Astrocyte (in vitro differentiated cells and primary cell): ENCODE measurements around the gene DYRK3. TPM values are rescaled to one million over a fixed set of nuclear protein-coding genes. Genes with fewer than 3 reads are reported as not detected.

Experiments
- DNase-seq: peaks from one replicate; pipeline ENCODE4 v3.0.0-alpha.2; 2010; ENCODE audit warnings: low read depth
- FAIRE-seq: peaks from 2 replicates; lab custom pipeline; 2011; peaks lifted over from hg19 to GRCh38; lab: Jason Lieb, UNC
- H2AFZ ChIP-seq: 2 replicates; pipeline ENCODE4 v1.6.0; 2012; ENCODE audit warnings: low read depth, low read length, inconsistent platforms
- H3K27ac ChIP-seq: 2 replicates; pipeline ENCODE4 v1.5.1; 2011; ENCODE audit warnings: low read depth, low read length, inconsistent platforms
- H3K27me3 ChIP-seq: 2 replicates; pipeline ENCODE4 v1.6.0; 2011; ENCODE audit warnings: low read length, inconsistent platforms; ENCODE audit not compliant: insufficient read depth
- H3K36me3 ChIP-seq: 2 replicates; pipeline ENCODE4 v1.5.1; 2011; ENCODE audit warnings: low read length, inconsistent platforms; ENCODE audit not compliant: insufficient read depth
- H3K4me1 ChIP-seq: 2 replicates; pipeline ENCODE4 v1.5.1; 2011; ENCODE audit warnings: low read length, inconsistent platforms; ENCODE audit not compliant: insufficient read depth
- H3K4me2 ChIP-seq: 2 replicates; pipeline ENCODE4 v1.6.0; 2012; ENCODE audit warnings: low read length, inconsistent platforms
- H3K4me3 ChIP-seq: 2 replicates; pipeline ENCODE4 v1.5.1; 2011; ENCODE audit warnings: low read depth, mild to moderate bottlenecking, low read length, inconsistent platforms; ENCODE audit not compliant: insufficient read depth
- H3K79me2 ChIP-seq: 2 replicates; pipeline ENCODE4 v1.6.0; 2012; ENCODE audit warnings: mild to moderate bottlenecking, low read length, inconsistent platforms; ENCODE audit not compliant: insufficient read depth
- H3K9ac ChIP-seq: 2 replicates; pipeline ENCODE4 v1.6.0; 2012; ENCODE audit warnings: mild to moderate bottlenecking, low read length, inconsistent platforms
- H3K9me3 ChIP-seq: 2 replicates; pipeline ENCODE4 v1.5.1; 2012; ENCODE audit warnings: low read depth, mild to moderate bottlenecking, low read length, inconsistent platforms; ENCODE audit not compliant: insufficient read depth
- H4K20me1 ChIP-seq: 2 replicates; pipeline ENCODE4 v1.6.0; 2012; ENCODE audit warnings: low read length, inconsistent platforms; ENCODE audit not compliant: insufficient read depth
- H3K27ac Mint-ChIP-seq: one replicate; pipeline ENCODE4 v1.8.0; 2021; ENCODE audit warnings: mild to moderate bottlenecking, mixed read lengths; ENCODE audit not compliant: unreplicated experiment
- H3K27me3 Mint-ChIP-seq: one replicate; pipeline ENCODE4 v1.8.0; 2021; ENCODE audit warnings: low read depth, mixed read lengths; ENCODE audit not compliant: unreplicated experiment
- H3K36me3 Mint-ChIP-seq: one replicate; pipeline ENCODE4 v1.8.0; 2021; ENCODE audit warnings: low read depth, mixed read lengths; ENCODE audit not compliant: unreplicated experiment
- H3K4me1 Mint-ChIP-seq: one replicate; pipeline ENCODE4 v1.8.0; 2021; ENCODE audit warnings: low read depth, mixed read lengths; ENCODE audit not compliant: unreplicated experiment
- H3K4me3 Mint-ChIP-seq: one replicate; pipeline ENCODE4 v1.8.0; 2021; ENCODE audit warnings: mild to moderate bottlenecking, moderate library complexity, mixed read lengths; ENCODE audit not compliant: unreplicated experiment
- H3K9me3 Mint-ChIP-seq: one replicate; pipeline ENCODE4 v1.8.0; 2021; ENCODE audit warnings: mild to moderate bottlenecking, mixed read lengths; ENCODE audit not compliant: unreplicated experiment
- CTCF ChIP-seq: IDR thresholded peaks from 2 replicates; pipeline ENCODE4 v1.5.1; 2011; ENCODE audit warnings: low read depth, mild to moderate bottlenecking, inconsistent platforms, low read length, moderate library complexity; ENCODE audit not compliant: insufficient read depth
- EZH2 ChIP-seq: IDR thresholded peaks from 2 replicates; pipeline ENCODE4 v1.6.1; 2012; ENCODE audit warnings: mild to moderate bottlenecking, low read length, inconsistent platforms; ENCODE audit not compliant: insufficient read depth
- total RNA-seq: library from RNA; stranded (reverse); gene quantifications from 2 replicates; pipeline ENCODE4 v1.2.1, GENCODE V29; 2021

Gene DYRK3
- total RNA-seq, 1 donor from 2014 or later = 8.2 TPM

DNA sequence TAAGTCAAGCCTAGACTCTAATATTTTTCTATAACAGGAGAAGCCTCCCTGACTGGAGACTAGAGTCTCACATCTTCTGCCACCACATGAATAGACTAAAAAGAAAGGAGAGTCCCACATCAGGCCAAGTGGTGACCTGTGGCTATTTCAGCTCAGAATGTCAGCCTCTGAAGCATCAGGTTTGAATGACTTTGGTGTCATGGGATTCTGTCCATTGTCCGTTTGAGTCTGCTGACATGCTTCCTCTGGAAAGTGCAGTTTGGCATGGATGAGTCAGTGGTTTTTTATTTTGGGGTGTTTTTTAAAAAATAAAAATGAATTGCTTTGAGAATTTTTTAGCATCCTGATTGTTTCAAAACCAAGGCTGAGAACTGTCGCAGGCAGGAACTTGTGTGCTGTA lies 19.5 kb downstream of the DYRK3 start:
- Mint-ChIP-seq H3K9me3 (no peaks in the 10 kb centered on the region), H3K4me3 (no peak overlapping the region), H3K27me3 (peaks cover 24% of the 10 kb centered on the region), H3K36me3 (peaks cover 5% of the 10 kb centered on the region), H3K4me1 (peaks cover 2% of the 10 kb centered on the region), H3K27ac (no peak overlapping the region)
- Histone ChIP-seq H3K36me3 (no peaks in the 10 kb centered on the region), H3K9ac (no peak overlapping the region), H2AFZ (no peak overlapping the region), H3K27ac (no peak overlapping the region), H4K20me1 (no peaks in the 10 kb centered on the region), H3K9me3 (no peaks in the 10 kb centered on the region), H3K27me3 (no peaks in the 10 kb centered on the region), H3K79me2 (no peaks in the 10 kb centered on the region), H3K4me2 (no peak overlapping the region), H3K4me1 (no peaks in the 10 kb centered on the region), H3K4me3 (no peak overlapping the region)
- FAIRE-seq (no peak), DNase-seq (no peak)
- TF ChIP-seq CTCF = no peak

DNA sequence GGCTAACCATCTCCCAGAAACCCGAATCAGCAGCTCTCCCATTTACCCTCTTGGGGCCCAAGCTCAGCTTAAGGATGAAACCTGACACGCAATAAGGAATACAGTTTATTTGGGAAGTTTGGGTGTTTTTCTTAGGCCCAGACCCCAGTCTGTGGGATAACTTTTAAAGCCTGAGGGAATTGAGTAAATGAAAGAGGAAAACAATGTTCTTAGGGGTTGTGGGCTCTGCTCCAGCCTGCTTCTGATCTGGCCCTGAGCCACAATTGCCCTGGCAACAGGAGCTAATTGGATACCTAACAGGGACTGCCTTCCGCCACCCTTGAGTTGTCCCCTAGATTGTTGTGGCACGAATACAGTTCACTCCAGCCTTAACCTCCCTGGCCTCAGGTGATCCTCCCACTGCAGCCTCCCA lies 20.1 kb downstream of the DYRK3 start:
- H3K27me3 ChIP-seq = no peaks in the 10 kb centered on the region
- no peak overlapping the region for H2AFZ ChIP-seq
- no peaks in the 10 kb centered on the region for H3K4me1 ChIP-seq
- no peak overlapping the region for H3K4me2 ChIP-seq
- Mint-ChIP-seq H3K27me3 (peaks cover 29% of the 10 kb centered on the region), H3K27ac (no peak overlapping the region), H3K36me3 (peaks cover 5% of the 10 kb centered on the region), H3K4me1 (peaks cover 2% of the 10 kb centered on the region), H3K9me3 (no peaks in the 10 kb centered on the region), H3K4me3 (no peak overlapping the region)
- H3K9me3 ChIP-seq = no peaks in the 10 kb centered on the region
- FAIRE-seq (no peak), DNase-seq (no peak)
- H3K36me3 ChIP-seq = no peaks in the 10 kb centered on the region
- H3K9ac ChIP-seq = no peak overlapping the region
- no peak overlapping the region for H3K27ac ChIP-seq
- TF ChIP-seq CTCF (no peak), EZH2 (no peak)
- no peaks in the 10 kb centered on the region for H4K20me1 ChIP-seq
- no peaks in the 10 kb centered on the region for H3K79me2 ChIP-seq
- H3K4me3 ChIP-seq = no peak overlapping the region

DNA sequence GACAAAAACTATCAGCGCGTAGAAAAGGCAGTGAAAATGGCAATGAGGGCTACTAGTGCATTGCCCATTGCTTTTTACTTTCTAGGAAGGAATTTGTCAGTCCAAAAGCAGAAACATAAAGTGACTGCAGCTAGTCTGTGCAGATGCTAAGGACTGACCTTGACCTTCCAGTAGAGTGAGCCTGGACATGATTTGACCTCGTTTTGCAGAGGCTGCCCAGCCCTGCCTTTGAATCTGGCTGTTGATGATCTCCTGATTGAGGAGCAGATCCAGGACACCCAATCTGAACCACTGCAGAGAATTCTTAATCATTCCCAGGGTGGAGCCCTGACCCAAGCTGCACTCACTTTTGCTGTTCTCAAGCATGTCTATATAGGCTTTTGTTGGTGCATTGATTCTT lies 21.6 kb downstream of the DYRK3 start:
- no peak overlapping the region for H3K27ac ChIP-seq
- H4K20me1 ChIP-seq = no peaks in the 10 kb centered on the region
- TF ChIP-seq CTCF = no peak
- TF ChIP-seq EZH2 = no peak
- no peaks in the 10 kb centered on the region for H3K4me1 ChIP-seq
- Mint-ChIP-seq H3K27me3 (peaks cover 35% of the 10 kb centered on the region), H3K4me1 (peaks cover 2% of the 10 kb centered on the region), H3K4me3 (no peak overlapping the region), H3K9me3 (no peaks in the 10 kb centered on the region), H3K36me3 (peaks cover 5% of the 10 kb centered on the region), H3K27ac (no peak overlapping the region)
- no peaks in the 10 kb centered on the region for H3K79me2 ChIP-seq
- no peak overlapping the region for H3K9ac ChIP-seq
- H2AFZ ChIP-seq = no peak overlapping the region
- H3K4me3 ChIP-seq = no peak overlapping the region
- FAIRE-seq (no peak), DNase-seq (no peak)
- H3K36me3 ChIP-seq = no peaks in the 10 kb centered on the region
- H3K27me3 ChIP-seq = peaks cover 3% of the 10 kb centered on the region
- no peak overlapping the region for H3K4me2 ChIP-seq
- H3K9me3 ChIP-seq = no peaks in the 10 kb centered on the region
